Adrenal gland (tissue), 12 donors: ENCODE data around the gene NEGR1. TPM values are rescaled to one million over a fixed set of nuclear protein-coding genes. Genes with fewer than 3 reads are reported as not detected.

Experiments used
- DNase-seq, 7 donors: peaks; one replicate each; pipeline ENCODE4 v3.0.0-alpha.2; 2019 to 2020
- H3K27ac ChIP-seq, 5 donors: fragments of 200-600 bp; sonication (generic) in 4 of 5; 1 replicate in 3 of 5; 2 replicates in 2 of 5; pipeline versions ENCODE4 v1.5.1 to v1.8.0; 2016 to 2020; ENCODE audit warnings: mild to moderate bottlenecking in 1 of 5
- H3K27me3 ChIP-seq: fragments of 200-600 bp; 2 replicates; pipeline ENCODE4 v1.8.0; 2021
- H3K36me3 ChIP-seq, 2 donors: fragments of 200-600 bp; replicated peaks in 1 of 2; 1 replicate in 1 of 2; 2 replicates in 1 of 2; pipeline versions ENCODE4 v1.5.1 to v1.8.0; 2018 to 2022
- H3K4me1 ChIP-seq, 2 donors: fragments of 200-600 bp; replicated peaks in 1 of 2; 1 replicate in 1 of 2; 2 replicates in 1 of 2; pipeline versions ENCODE4 v1.5.1 to v1.8.0; 2018 to 2021
- H3K4me3 ChIP-seq, 4 donors: fragments of 200-600 bp; sonication (generic) in 3 of 4; one replicate each; pipeline ENCODE4 v1.5.1; 2016 to 2018
- H3K9me3 ChIP-seq, 3 donors: fragments of 200-600 bp; sonication (generic) in 1 of 3; replicated peaks in 1 of 3; 1 replicate in 2 of 3; 2 replicates in 1 of 3; pipeline versions ENCODE4 v1.5.1 to v1.8.0; 2016 to 2021
- CTCF ChIP-seq, 6 experiments: fragments of 450-650 bp in 4 of 6; fragments of 200-600 bp in 2 of 6; sonication (generic) in 1 of 6; IDR thresholded peaks; 1 replicate in 5 of 6; 2 replicates in 1 of 6; pipeline versions ENCODE4 v1.5.1 to v1.8.0; 2016 to 2021; ENCODE audit warnings: antibody characterized with exemption in 6 of 6, mild to moderate bottlenecking in 2 of 6, moderate library complexity in 1 of 6
- POLR2A ChIP-seq, 2 donors: fragments of 450-650 bp; IDR thresholded peaks; one replicate each; pipeline ENCODE4 v1.6.1; 2017; ENCODE audit warnings: antibody characterized with exemption in 2 of 2, mild to moderate bottlenecking in 2 of 2, moderate library complexity in 1 of 2
- WGBS, 4 donors: extraction: QIAGEN DNeasy Blood & Tissue Kit in 2 of 4; methylation state at CpG; one replicate each; pipeline versions ENCODE4 v1.1.5 to v1.1.7; 2013 to 2017; 5-methylcytosine and 5-hydroxymethylcytosine counted together
- intact Hi-C, 2 donors: fragments of 100-400 bp; cut with DNase I; formaldehyde crosslinking; loops; one replicate each; pipeline versions ENCODE4 v1.14.1 to v1.15.0; 2022 to 2023
- polyA plus RNA-seq, 3 donors: library from polyadenylated mRNA; stranded (reverse); fragments of 200-250 nt in 2 of 3; fragments of 350-450 nt in 1 of 3; fragmentation: Illumina TruSeq in 1 of 3; extraction: RNeasy Lipid Tissue Mini Kit (QIAGEN cat#74804) in 1 of 3; gene quantifications; one replicate each; pipeline ENCODE4 v1.2.3, GENCODE V29; 2013 to 2014
- total RNA-seq, 9 donors: library from RNA; depleted of rRNA in 4 of 9; stranded (reverse); fragments of >200 nt in 4 of 9; fragments of 120-200 nt in 1 of 9; fragmentation: NEBNext Ultra II Directional in 1 of 9; extraction: Animal tissue kit (Norgen Biotek cat#: 25700) in 1 of 9; gene quantifications; one replicate each; pipeline versions ENCODE4 v1.1.0 to v1.2.4, GENCODE V29; 2013 to 2023
- donor health status: healthy with polysubstance abuse.
- donor health status: Bipolar disorder and iron deficiency.
- donor health status: DM: yes; HTN: yes; CAD: no.
- donor health status: DM: no; HTN: no; CAD: no.
- donor health status: DM: no; HTN: no; CAD: no.
- donor health status: DM: yes; HTN: yes; CAD: no.

The NEGR1 gene
- total and polyA plus RNA-seq, 12 donors, result 1.1 to 7.4 (median 4.0) TPM

- Histone ChIP-seq H3K36me3 (no peaks in the 10 kb centered on the region), H3K4me3 (no peak overlapping the region), H3K27me3 (no peaks in the 10 kb centered on the region), H3K27ac (no peak overlapping the region), H3K9me3 (no peaks in the 10 kb centered on the region), H3K4me1 (no peaks in the 10 kb centered on the region)
- intact Hi-C loops, result no loop called here
- 76 to 89% (median 80%) methylated on average over 4 of the region's 4 CpGs for WGBS, 4 donors
- DNase-seq, result no peak
- TF ChIP-seq CTCF (IDR thresholded peaks at IDR 0.05) (no peak), POLR2A (IDR thresholded peaks at IDR 0.05) (no peak)
These were observed 281.5 kb downstream of the NEGR1 start for GRCh38 chr1:72000809-72001208.

- intact Hi-C loops, result no loop called here
- H3K4me3 ChIP-seq, result no peak overlapping the region
- WGBS, 4 donors, result 79 to 85% (median 82%) methylated on average over 3 of the region's 3 CpGs
- no peak overlapping the region for H3K27ac ChIP-seq
- H3K4me1 ChIP-seq, result no peaks in the 10 kb centered on the region
- no peaks in the 10 kb centered on the region for H3K36me3 ChIP-seq
- no peak for TF ChIP-seq CTCF (IDR thresholded peaks at IDR 0.05)
- H3K9me3 ChIP-seq, result no peaks in the 10 kb centered on the region
- H3K27me3 ChIP-seq, result no peaks in the 10 kb centered on the region
- DNase-seq, result no peak
These were observed 287.7 kb downstream of the NEGR1 start for GRCh38 chr1:71994646-71995045.

- Histone ChIP-seq H3K9me3 (no peaks in the 10 kb centered on the region), H3K27ac (no peak overlapping the region), H3K27me3 (no peaks in the 10 kb centered on the region), H3K4me1 (no peaks in the 10 kb centered on the region), H3K4me3 (no peak overlapping the region), H3K36me3 (no peaks in the 10 kb centered on the region)
- DNase-seq, result no peak
- intact Hi-C loops, result no loop called here
- WGBS, 4 donors, result 63 to 76% (median 66%) methylated on average over 6 of the region's 6 CpGs
- TF ChIP-seq CTCF (IDR thresholded peaks at IDR 0.05) (no peak), POLR2A (IDR thresholded peaks at IDR 0.05) (no peak)
These were observed 295.2 kb downstream of the NEGR1 start for GRCh38 chr1:71987181-71987580.

GRCh38 chr1:71986160-71986559 is 296.2 kb downstream of the NEGR1 start:
- no peaks in the 10 kb centered on the region for H3K9me3 ChIP-seq
- H3K27me3 ChIP-seq, result no peaks in the 10 kb centered on the region
- H3K36me3 ChIP-seq, result no peaks in the 10 kb centered on the region
- no peak for DNase-seq
- intact Hi-C loops, result no loop called here
- no peak overlapping the region for H3K27ac ChIP-seq
- TF ChIP-seq CTCF (IDR thresholded peaks at IDR 0.05), result no peak
- TF ChIP-seq POLR2A (IDR thresholded peaks at IDR 0.05), result no peak
- no peak overlapping the region for H3K4me3 ChIP-seq
- WGBS, 4 donors, result 44 to 61% (median 53%) methylated on average over 3 of the region's 3 CpGs
- no peaks in the 10 kb centered on the region for H3K4me1 ChIP-seq
